HG02623 (cell line): Measurements from ENCODE around the gene FAM136A.
"Not testable (repeated sequence)": the region's sequence is repeated elsewhere in the genome, so short reads cannot be mapped to it uniquely, and the experiment has no call there.

ENCODE experiments used
- ATAC-seq: cut with Tn5 transposase; IDR thresholded peaks from one replicate; pipeline ENCODE4 v1.9.1; 2021; ENCODE audit warnings: moderate library complexity; ENCODE audit not compliant: unreplicated experiment

The FAM136A gene

DNA sequence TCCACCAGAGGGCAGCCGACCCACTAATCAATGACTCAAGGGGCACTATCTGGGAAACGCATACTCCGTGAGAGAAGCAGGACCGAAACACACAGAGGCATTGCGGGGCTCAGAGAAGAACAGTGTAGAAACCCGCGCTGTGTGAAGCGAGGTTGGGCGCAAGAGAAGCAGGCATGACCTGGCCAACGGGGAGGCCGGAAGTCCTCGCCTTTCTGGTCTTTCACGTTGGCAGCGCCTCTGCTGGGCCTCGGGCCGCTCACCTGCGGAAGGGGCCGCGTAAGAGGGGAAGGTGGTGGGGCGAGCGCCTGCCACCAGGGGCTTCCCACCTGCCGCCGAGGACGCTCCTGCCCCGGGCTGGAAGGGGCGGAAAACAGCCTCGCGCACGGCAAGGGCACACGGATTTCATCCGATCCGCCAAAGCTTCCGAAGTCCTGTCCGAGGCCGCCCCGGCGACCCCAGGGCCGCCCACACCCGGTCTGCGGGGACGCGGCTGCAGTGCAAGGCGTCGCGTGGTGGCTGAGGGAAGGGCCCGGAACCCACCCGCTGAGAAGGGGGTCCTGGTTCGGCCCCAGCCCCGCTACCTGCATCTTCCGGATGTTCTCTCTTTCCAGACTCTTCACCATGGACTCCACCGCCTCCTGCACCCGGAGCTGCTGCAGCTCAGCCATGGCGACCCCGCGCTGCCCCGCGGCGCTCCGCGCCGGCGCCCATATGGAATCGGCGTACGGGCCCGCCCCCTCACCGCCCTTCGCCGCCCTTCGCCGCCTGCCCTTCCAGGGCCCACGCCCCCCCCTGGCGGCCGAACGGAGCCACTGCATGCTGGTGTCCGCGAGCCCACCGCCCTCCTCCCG lies at the start of gene FAM136A:
TSS of gene FAM136A (minus strand) at position 724 of the 851 bp plus-strand sequence. CDS start at position 668, 56 bp downstream.
- peak; percentile 75 for ATAC-seq

GRCh38 chr2:70349921-70350685 lies 48.2 kb upstream of the FAM136A start:
- no peak for ATAC-seq

DNA sequence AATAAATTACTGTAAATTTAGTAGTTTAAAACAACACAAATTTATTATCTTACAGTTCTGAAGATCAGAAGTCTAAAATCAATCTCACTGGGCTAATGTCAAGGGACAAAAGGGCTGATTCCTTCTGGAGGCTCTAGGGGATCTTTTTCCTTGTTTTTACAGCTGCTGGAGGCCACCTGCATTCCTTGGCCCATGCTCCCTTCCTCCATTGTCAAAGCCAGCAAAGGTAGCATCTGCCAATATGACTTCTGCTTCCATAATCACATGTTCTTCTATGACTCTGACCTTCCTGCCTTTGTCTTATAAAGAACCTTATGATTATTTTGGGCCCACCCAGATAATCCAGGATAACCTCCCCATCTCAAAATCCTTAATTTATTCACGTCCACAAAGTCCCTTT lies 46.0 kb upstream of the FAM136A start:
- ATAC-seq, result no peak

- no peak for ATAC-seq
Measured at GRCh38 chr2:70344195-70344594, 42.3 kb upstream of the FAM136A start.

DNA sequence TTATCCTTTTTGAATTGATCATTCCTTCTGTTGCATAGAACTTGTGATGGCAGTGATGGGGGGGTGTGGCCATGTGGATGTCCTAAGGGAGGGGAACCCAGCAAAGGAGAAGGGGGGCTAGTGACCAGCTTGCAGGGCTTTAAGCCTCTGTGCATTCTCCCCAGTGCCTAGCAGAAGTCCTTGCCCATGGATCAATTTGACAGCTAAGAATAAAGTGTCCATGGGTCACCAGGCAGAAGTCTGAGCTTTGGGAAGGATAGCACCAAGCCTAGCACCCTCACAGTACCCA lies 39.6 kb upstream of the FAM136A start:
- no peak for ATAC-seq

- no peak for ATAC-seq
Measured at GRCh38 chr2:70340761-70341476, 39.1 kb upstream of the FAM136A start.

GRCh38 chr2:70340075-70340474 lies 38.2 kb upstream of the FAM136A start:
- ATAC-seq, result no peak

DNA sequence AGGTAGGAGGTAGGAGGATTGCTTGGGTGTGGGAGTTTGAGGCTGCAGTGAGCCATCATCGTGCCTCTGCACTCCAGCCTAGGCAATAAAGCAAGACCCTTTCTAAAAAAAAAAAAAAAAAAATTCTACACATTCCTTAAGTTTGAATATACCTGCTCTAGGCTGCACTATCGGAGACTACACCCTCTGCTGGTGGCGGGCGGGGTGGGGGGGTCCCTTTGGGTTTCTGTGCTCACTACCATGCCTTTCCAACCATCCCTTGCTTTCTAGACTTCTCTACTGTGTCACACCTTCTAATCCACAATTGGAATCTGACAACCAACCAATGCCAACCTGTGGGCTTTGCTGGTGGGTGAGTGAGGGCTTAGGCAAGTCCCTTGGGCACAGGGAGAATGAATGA lies 34.7 kb upstream of the FAM136A start:
- no peak for ATAC-seq

DNA sequence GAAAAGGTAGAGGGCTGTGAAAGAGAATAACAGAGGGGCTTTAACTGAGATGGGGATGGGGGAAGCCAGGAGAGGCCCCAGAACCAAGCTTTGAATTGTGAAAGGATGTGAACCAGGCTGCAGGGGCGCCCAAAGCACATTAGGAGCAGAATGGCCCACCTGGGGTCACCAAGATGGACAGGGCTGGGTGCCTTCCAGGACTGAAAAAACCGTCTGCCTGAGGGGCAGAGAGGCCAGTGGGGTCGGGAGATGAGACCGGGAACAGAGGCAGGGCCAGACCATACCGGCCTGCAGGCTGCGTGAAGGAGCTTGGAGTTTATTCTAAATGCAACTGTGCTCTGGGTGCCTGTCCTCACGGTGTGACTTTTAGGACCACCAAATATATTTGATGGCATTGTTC lies 29.1 kb upstream of the FAM136A start:
- no peak for ATAC-seq

- no peak for ATAC-seq
Measured at GRCh38 chr2:70330476-70330875, 28.6 kb upstream of the FAM136A start.

DNA sequence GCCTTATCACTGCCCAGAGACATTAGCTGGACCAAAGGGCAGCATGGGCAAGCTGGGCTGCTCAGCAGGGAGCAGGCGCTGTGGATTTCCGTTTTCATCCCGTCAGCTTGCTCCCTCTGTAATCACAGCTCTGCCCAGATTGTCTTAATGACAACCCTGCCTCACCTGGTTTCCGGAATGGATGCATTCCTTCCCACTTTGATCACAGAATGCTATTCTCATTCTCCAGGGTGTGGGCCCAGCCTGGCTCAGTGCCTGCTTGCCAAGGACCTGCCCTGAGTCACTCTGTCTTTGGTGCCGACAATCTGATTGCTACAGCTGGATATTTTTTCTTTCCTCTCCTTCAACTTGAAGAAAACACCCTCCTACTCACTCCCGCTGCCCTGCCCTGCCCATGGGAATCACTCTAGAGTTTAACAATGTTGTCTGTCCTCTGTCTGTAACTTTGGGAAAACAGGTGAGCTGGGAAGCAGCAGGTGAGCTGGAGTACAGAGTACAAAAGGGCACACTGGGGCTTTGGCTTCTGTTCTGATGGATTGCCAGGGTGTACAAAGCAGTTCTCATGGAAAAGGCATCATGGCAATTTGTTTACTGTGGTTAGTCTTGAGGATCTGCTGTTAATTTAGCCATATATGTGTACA lies 27.2 kb upstream of the FAM136A start:
- ATAC-seq, result no peak

DNA sequence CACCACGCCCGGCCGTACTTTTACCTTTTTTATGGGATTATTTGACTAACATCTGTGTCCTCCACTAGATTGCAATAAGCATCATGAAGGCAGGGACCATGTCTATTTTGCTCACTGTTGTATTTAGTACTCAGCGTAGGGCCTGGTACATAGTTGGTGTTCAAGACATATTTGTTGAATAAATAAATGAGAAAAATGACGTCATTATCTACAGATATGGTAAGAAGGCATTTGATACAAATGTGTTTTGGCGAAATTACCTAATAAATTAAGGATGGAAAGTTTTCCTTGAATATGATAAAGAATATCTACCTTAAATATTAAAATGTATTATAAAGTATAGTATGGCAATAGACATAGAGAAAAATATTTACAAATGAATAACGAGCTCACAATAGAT lies 24.0 kb upstream of the FAM136A start:
- no peak for ATAC-seq

- ATAC-seq, result no peak
Measured at GRCh38 chr2:70322518-70322917, 20.7 kb upstream of the FAM136A start.

- no peak for ATAC-seq
Measured at GRCh38 chr2:70321370-70321769, 19.5 kb upstream of the FAM136A start.

DNA sequence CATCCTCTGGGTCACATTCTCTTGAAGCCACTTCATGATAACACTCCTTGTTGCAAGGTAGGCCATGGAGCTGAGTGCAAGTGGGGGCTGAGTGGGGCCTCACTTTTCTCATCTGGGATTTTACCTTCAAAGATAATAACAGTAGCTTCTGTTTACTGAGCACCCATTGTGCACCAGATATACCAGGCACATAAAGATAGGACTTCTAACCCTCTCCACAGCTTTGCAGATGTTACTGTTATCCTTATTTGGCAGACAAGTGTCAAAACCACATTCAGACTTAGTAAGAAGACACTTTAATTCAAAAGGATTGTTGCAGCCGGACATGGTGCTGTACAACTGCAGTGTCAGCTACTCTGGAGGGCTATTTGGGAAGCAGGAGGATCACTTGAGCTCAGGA lies 12.8 kb upstream of the FAM136A start:
- no peak for ATAC-seq

DNA sequence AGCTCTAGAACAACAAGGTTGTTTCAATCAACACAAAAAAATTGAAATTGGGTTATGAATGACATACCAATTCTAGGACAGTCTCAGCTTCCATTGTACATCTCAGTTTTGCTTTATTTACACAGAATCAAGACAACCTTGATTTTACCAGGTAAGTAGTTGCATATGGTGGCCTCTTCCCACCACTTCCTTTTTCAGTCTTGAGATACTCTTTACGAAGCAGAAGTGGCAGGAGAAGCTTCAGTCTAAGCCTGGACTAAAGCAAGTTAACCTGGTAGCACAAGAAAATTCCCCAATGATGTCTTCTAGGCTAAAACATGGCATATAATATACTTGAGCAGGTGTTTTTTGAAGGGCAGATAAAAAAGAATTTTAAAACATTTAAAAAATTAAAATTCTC lies 10.7 kb upstream of the FAM136A start:
- ATAC-seq, result no peak

GRCh38 chr2:70310899-70311298 lies 9.0 kb upstream of the FAM136A start:
- ATAC-seq, result no peak

GRCh38 chr2:70305531-70305930 lies 3.7 kb upstream of the FAM136A start:
- ATAC-seq, result no peak

DNA sequence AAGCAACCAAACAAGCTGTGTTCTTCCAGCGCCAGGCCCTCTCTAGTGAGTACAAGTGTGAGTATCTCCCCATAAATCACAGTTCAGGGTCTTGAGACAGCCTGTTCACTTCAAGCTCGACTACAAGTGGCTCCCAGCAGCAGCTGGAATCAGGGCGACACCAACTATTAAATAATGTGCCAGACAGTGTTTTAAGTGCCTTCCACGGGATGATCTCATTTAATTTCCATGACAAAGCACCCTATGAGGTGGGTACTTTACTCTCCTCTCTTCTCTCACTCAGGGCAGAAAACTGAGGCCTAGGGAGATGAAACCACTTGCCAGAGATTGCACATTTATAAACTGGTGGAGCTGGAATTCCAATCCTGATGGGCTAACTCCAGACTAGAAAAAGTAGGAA lies 2.6 kb upstream of the FAM136A start:
- ATAC-seq, result no peak

GRCh38 chr2:70303186-70303585 lies 1.3 kb upstream of the FAM136A start:
- ATAC-seq, result no peak

- ATAC-seq, result not testable (repeated sequence)
Measured at GRCh38 chr2:70302195-70302546, 304 bp upstream of the FAM136A start.
